ENCODE measurements around the gene CFAP73. TPM values are rescaled to one million over a fixed set of nuclear protein-coding genes. Genes with fewer than 3 reads are reported as not detected.
"Not testable (repeated sequence)": the region's sequence is repeated elsewhere in the genome, so short reads cannot be mapped to it uniquely, and the experiment has no call there.

Gene CFAP73
- total RNA-seq, 4 donors from 2014 or later: 0.26 TPM; not detected in 3

DNA sequence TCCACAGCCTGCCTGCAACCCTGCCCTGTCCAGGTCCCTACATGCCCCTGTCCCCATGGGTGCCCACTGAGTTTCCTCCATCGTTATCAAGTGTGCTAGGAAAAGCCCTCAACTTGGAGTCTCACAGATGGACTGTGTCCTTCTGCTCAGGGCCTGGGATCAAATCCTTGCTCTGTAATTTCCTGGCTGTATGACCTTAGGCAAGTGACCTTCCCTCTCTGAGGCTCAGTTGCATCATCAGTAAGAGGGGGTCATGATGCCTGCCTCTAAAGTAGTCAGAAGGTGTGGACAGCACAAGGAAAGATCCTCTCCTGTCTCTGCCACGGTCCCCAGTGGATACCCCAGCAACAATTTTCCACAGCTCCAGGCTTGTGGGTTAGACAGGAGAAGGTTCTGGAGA is 36.1 kb upstream of the CFAP73 start:
- Histone ChIP-seq H3K27ac (no peak overlapping the region), H3K27me3 (peaks cover 0 to 16% (median 0%) of the 10 kb centered on the region in 4 donors), H3K4me1 (peaks cover 0 to 3% (median 0%) of the 10 kb centered on the region in 3 donors), H3K9me3 (no peaks in the 10 kb centered on the region), H3K4me3 (no peak overlapping the region), H3K36me3 (peaks cover 0 to 23% (median 0%) of the 10 kb centered on the region in 3 donors)
- intact Hi-C loops (cut with DNase I): no loop called here
- TF ChIP-seq POLR2A (IDR thresholded peaks at IDR 0.05): no peak
- TF ChIP-seq, protein P1, sequence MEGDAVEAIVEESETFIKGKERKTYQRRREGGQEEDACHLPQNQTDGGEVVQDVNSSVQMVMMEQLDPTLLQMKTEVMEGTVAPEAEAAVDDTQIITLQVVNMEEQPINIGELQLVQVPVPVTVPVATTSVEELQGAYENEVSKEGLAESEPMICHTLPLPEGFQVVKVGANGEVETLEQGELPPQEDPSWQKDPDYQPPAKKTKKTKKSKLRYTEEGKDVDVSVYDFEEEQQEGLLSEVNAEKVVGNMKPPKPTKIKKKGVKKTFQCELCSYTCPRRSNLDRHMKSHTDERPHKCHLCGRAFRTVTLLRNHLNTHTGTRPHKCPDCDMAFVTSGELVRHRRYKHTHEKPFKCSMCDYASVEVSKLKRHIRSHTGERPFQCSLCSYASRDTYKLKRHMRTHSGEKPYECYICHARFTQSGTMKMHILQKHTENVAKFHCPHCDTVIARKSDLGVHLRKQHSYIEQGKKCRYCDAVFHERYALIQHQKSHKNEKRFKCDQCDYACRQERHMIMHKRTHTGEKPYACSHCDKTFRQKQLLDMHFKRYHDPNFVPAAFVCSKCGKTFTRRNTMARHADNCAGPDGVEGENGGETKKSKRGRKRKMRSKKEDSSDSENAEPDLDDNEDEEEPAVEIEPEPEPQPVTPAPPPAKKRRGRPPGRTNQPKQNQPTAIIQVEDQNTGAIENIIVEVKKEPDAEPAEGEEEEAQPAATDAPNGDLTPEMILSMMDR (IDR thresholded peaks at IDR 0.05): no peak
- WGBS, 2 donors: 86% methylated on average over 1 of the region's 2 CpGs
- no peak for DNase-seq

DNA sequence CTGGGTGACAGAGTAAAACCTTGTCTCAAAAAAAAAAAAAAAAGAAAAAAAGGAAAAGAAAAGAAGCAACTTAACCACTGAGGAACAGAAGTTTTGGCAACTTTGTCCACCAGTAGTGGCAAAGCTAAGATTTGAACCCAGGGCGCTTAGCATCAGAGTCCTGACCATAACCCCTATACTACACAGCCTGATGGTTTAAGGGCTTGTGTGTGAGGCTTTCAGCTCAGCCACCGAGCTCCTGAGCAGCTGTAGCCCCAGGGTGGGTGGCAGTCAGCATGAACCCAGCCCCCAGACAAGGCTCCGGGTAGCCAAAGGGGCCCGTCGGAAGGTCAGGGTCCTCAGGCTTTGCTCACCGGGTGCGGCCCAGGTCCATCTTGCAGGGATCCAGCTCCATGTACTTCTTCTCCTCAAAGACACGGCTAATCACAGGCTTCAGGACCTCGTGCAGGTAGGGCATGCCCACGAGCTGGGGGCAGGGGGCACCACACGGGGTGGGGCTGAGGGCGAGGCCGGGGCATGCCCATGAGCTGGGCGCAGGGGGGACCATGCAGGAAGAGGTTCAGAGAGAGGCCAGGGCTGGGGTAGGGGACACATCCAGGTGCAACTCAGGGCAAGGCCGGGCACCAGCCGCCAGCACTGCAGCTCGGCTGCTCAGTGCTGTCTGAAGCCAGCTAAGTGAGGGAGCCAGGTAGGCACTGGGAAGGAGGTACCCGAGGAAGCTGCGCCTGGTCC is 34.9 kb upstream of the CFAP73 start:
- H3K27me3 ChIP-seq: peaks cover 0 to 17% (median 0%) of the 10 kb centered on the region in 4 donors
- H3K27ac ChIP-seq: no peak overlapping the region
- H3K9me3 ChIP-seq: no peaks in the 10 kb centered on the region
- H3K36me3 ChIP-seq: peaks cover 0 to 23% (median 0%) of the 10 kb centered on the region in 3 donors
- 84 to 92% methylated on average over 3 to 10 of the region's 19 CpGs for WGBS, 2 donors
- no peak overlapping the region for H3K4me3 ChIP-seq
- peaks cover 0 to 3% (median 0%) of the 10 kb centered on the region in 3 donors for H3K4me1 ChIP-seq
- intact Hi-C loops (cut with DNase I): no loop called here
- DNase-seq: no peak
- TF ChIP-seq POLR2A (IDR thresholded peaks at IDR 0.05): no peak
- TF ChIP-seq, protein P1 (IDR thresholded peaks at IDR 0.05): no peak

DNA sequence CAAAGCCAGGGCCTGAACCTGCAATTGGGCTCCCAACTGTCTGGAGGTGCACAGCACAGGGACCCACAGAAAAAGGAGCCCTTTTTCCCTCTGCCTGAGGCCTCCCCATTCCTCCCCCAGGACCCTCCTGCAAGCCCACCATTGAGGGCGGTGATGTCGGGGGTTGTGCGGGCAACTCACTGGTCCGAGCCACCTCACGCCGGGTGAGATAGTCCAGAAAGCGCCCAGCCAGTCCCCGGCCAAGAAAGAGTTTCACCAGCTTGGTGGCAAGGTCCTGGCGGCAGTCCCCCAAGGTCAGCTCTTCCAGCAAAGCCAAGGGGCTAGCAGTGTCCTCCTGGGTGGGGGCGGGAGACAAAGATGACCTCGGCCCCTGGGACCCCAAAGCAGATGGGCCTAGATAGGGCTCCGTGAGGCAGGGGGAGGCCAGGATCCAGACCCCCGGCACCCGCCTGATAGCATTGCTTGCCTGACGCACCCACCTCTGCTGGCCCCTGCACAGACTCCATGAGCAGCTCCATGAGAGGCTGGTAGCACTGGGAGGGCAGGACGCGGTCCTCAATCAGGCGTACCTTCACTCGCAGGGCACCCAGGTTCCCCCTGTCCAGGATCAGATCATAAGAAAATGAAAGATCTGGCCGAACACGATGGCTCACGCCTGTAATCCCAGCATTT is 33.9 kb upstream of the CFAP73 start:
- peaks cover 0 to 27% (median 0%) of the 10 kb centered on the region in 4 donors for H3K27me3 ChIP-seq
- intact Hi-C loops (cut with DNase I): no loop called here
- H3K27ac ChIP-seq: no peak overlapping the region
- WGBS, 2 donors: 96% methylated on average over 3 to 5 of the region's 22 CpGs
- H3K36me3 ChIP-seq: peaks cover 0 to 23% (median 0%) of the 10 kb centered on the region in 3 donors
- H3K4me3 ChIP-seq: no peak overlapping the region
- DNase-seq: no peak
- TF ChIP-seq POLR2A (IDR thresholded peaks at IDR 0.05): no peak
- TF ChIP-seq, protein P1 (IDR thresholded peaks at IDR 0.05): no peak
- peaks cover 0 to 3% (median 0%) of the 10 kb centered on the region in 3 donors for H3K4me1 ChIP-seq
- no peaks in the 10 kb centered on the region for H3K9me3 ChIP-seq

DNA sequence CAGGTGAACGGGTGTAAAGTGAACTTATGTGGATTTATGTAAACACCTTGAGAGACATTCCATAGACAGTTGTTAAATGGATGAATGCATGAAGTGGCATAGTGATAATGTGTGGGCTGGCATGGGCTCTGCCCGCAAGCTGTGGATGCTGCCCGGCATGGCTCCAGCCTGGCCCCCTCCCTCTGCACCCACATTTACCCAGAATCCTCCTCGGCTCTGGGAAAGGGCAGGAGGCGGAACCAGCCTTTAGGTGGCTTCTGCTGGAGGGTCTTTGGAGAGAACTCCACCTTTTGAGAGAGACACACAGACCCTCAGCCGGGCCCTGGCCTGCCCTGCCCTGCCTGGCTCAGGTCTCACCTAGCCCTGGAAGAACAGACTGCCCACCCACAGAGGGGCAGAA is 32.6 kb upstream of the CFAP73 start:
- WGBS, 2 donors: 46 to 50% methylated on average over 4 to 5 of the region's 6 CpGs
- Histone ChIP-seq H3K4me3 (no peak overlapping the region), H3K9me3 (no peaks in the 10 kb centered on the region), H3K27me3 (peaks cover 0 to 33% (median 0%) of the 10 kb centered on the region in 4 donors), H3K36me3 (peaks cover 0 to 20% (median 0%) of the 10 kb centered on the region in 3 donors), H3K27ac (peak overlapping the region in 1 of 4 donors; percentile 19), H3K4me1 (peaks cover 0 to 3% (median 0%) of the 10 kb centered on the region in 3 donors)
- intact Hi-C loops (cut with DNase I): no loop called here
- DNase-seq: no peak
- TF ChIP-seq, protein P1 (IDR thresholded peaks at IDR 0.05): no peak
- TF ChIP-seq POLR2A (IDR thresholded peaks at IDR 0.05): no peak

DNA sequence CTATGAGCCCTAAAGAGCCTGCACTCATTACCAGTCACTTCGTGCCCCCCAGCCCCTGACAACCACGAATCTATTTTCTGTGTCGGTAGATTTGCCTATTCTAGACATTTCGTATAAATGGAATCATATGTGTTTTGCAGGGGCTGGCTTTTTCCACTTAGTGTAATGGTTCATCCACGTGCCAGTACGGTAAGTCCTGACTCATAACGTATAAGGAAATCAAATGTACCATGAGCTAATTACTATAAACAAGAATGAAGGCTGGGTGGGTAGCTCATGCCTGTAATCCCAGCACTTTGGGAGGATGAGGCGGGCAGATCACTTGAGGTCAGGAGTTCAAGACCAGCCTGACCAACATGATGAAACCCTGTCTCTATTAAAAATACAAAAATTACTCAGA is 31.8 kb upstream of the CFAP73 start:
- H3K27ac ChIP-seq; H3K4me1 ChIP-seq; H3K9me3 ChIP-seq; DNase-seq; H3K4me3 ChIP-seq; intact Hi-C loops (cut with DNase I): not testable (repeated sequence)
- peaks cover 0 to 29% (median 0%) of the 10 kb centered on the region in 4 donors for H3K27me3 ChIP-seq
- WGBS, 2 donors: 47 to 60% methylated on average over 8 of the region's 8 CpGs
- peaks cover 0 to 16% (median 0%) of the 10 kb centered on the region in 3 donors for H3K36me3 ChIP-seq
